NCI-H1694 (cell line): ENCODE results near the gene TGFBR3.

Source experiments
- DNase-seq: peaks from one replicate; lab custom pipeline; 2025; lab: John Stamatoyannopoulos, UW

The TGFBR3 gene

GRCh38 chr1:91710261-91710660 is 175.7 kb downstream of the TGFBR3 start:
- DNase-seq: no peak

- no peak for DNase-seq
These were observed 177.3 kb downstream of the TGFBR3 start for GRCh38 chr1:91708691-91709090.

- DNase-seq: no peak
These were observed 178.1 kb downstream of the TGFBR3 start for GRCh38 chr1:91707890-91708218.

- no peak for DNase-seq
These were observed 178.6 kb downstream of the TGFBR3 start for GRCh38 chr1:91707114-91707889.

GRCh38 chr1:91706140-91706957 is 179.6 kb downstream of the TGFBR3 start:
- no peak for DNase-seq

GRCh38 chr1:91704746-91705145 is 181.2 kb downstream of the TGFBR3 start:
- no peak for DNase-seq

GRCh38 chr1:91703095-91703494 is 182.9 kb downstream of the TGFBR3 start:
- no peak for DNase-seq

GRCh38 chr1:91701472-91701869 is 184.5 kb downstream of the TGFBR3 start:
- DNase-seq: no peak

GRCh38 chr1:91700771-91701471 is 185.0 kb downstream of the TGFBR3 start:
- no peak for DNase-seq

- no peak for DNase-seq
These were observed 185.6 kb downstream of the TGFBR3 start for GRCh38 chr1:91700332-91700731.

GRCh38 chr1:91699339-91699974 is 186.5 kb downstream of the TGFBR3 start:
- DNase-seq: no peak

- DNase-seq: no peak
These were observed 188.1 kb downstream of the TGFBR3 start for GRCh38 chr1:91697861-91698260.

GRCh38 chr1:91697416-91697815 is 188.5 kb downstream of the TGFBR3 start:
- no peak for DNase-seq

GRCh38 chr1:91696321-91696720 is 189.6 kb downstream of the TGFBR3 start:
- DNase-seq: no peak

GRCh38 chr1:91693557-91693956 is 192.4 kb downstream of the TGFBR3 start:
- DNase-seq: no peak

GRCh38 chr1:91691525-91691924 is 194.4 kb downstream of the TGFBR3 start:
- DNase-seq: no peak

GRCh38 chr1:91689641-91690481 is 196.1 kb downstream of the TGFBR3 start:
- no peak for DNase-seq

GRCh38 chr1:91687452-91687851 is 198.5 kb downstream of the TGFBR3 start:
- no peak for DNase-seq

- DNase-seq: no peak
These were observed 200.0 kb downstream of the TGFBR3 start for GRCh38 chr1:91685994-91686393.

- DNase-seq: no peak
These were observed 201.3 kb downstream of the TGFBR3 start for GRCh38 chr1:91684481-91685196.

GRCh38 chr1:91683598-91683951 is 202.4 kb downstream of the TGFBR3 start:
- no peak for DNase-seq
